Spinal cord (tissue), 10 donors: ENCODE data around the gene GDI1. TPM values are rescaled to one million over a fixed set of nuclear protein-coding genes. Genes with fewer than 3 reads are reported as not detected.
"Not testable (repeated sequence)": the region's sequence is repeated elsewhere in the genome, so short reads cannot be mapped to it uniquely, and the experiment has no call there.

Source experiments
- DNase-seq, 6 donors: peaks; one replicate each; pipeline versions ENCODE4 v3.0.0 to v3.0.0-alpha.2; 2013 to 2015; ENCODE audit warnings: low spot score in 6 of 6, low read depth in 4 of 6
- H3K27ac ChIP-seq: one replicate; pipeline ENCODE4 v1.5.1; 2013; ENCODE audit warnings: low read depth, low read length, control low read depth
- H3K27me3 ChIP-seq: one replicate; pipeline ENCODE4 v1.6.1; 2013; ENCODE audit warnings: low read length; ENCODE audit not compliant: control insufficient read depth, insufficient read depth
- H3K36me3 ChIP-seq: one replicate; pipeline ENCODE4 v1.6.1; 2013; ENCODE audit warnings: low read length; ENCODE audit not compliant: control insufficient read depth, insufficient read depth
- H3K4me1 ChIP-seq: one replicate; pipeline ENCODE4 v1.6.1; 2013; ENCODE audit warnings: low read length; ENCODE audit not compliant: control insufficient read depth, insufficient read depth
- H3K4me3 ChIP-seq: one replicate; pipeline ENCODE4 v1.5.1; 2013; ENCODE audit warnings: low read depth, low read length, control low read depth
- H3K9me3 ChIP-seq: one replicate; pipeline ENCODE4 v1.6.1; 2013; ENCODE audit warnings: low read length; ENCODE audit not compliant: control insufficient read depth, insufficient read depth
- WGBS: methylation state at CpG from one replicate; pipeline ENCODE4 v1.1.5; 2013; ENCODE audit warnings: missing lambda C conversion rate; ENCODE audit not compliant: insufficient coverage; 5-methylcytosine and 5-hydroxymethylcytosine counted together
- polyA plus RNA-seq, 2 donors: library from polyadenylated mRNA; unstranded; fragments of 120-200 nt; gene quantifications; one replicate each; pipeline ENCODE4 v1.2.1, GENCODE V29; 2013; ENCODE audit not compliant: insufficient read length in 2 of 2
- total RNA-seq, 2 donors: library from RNA; depleted of rRNA in 1 of 2; stranded (reverse); fragments of 120-200 nt in 1 of 2; fragments of >200 nt in 1 of 2; gene quantifications; one replicate each; pipeline versions ENCODE4 v1.2.3 to v1.2.4, GENCODE V29; 2013 to 2014
- donor health status: healthy.

The GDI1 gene
- total and polyA plus RNA-seq, 4 donors: 185 to 688 (median 434) TPM

DNA sequence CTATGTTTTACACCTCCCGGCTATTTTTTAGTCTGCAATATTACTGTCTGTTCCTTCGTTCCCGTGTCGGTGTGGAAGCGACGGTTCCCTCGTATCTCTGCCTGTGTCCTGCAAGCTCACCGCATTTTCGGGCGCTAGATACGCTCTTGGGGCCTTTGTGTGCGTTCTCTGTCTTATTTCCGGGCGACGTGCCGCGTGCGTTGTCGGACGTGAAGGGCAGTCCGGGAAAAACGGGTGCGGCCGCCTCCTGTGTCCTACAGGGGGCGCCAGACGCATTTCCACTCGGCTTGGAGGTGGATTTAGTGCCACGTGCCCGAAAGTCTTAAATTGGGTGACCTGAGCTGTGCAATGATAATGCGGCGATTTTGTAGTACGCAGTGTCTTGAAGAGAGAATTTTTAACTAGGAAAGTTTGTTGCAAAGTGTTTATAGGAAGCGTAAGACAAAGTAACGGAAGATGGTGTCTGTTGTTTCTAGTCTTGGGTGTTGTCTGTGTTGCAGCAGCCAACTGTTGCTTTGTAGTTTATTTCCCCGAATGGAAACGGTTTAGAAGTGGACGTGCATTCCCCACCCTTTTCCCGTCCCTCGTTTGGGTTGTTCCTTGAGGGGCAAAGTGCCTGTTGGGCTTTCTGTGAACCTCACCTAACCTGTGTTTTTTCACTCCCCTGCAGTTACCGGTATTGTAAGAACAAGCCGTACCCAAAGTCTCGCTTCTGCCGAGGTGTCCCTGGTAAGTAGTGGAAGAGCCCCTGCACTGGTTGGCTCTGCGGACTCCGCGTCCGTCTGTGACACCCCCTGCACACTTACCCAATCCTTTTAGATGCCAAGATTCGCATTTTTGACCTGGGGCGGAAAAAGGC, 38.1 kb upstream of the GDI1 start:
- WGBS: 24% methylated on average over 36 of the region's 49 CpGs
- no peaks in the 10 kb centered on the region for H3K27me3 ChIP-seq
- DNase-seq: peak in 3 of 6 donors; percentile 66 to 93 (median 92)

DNA sequence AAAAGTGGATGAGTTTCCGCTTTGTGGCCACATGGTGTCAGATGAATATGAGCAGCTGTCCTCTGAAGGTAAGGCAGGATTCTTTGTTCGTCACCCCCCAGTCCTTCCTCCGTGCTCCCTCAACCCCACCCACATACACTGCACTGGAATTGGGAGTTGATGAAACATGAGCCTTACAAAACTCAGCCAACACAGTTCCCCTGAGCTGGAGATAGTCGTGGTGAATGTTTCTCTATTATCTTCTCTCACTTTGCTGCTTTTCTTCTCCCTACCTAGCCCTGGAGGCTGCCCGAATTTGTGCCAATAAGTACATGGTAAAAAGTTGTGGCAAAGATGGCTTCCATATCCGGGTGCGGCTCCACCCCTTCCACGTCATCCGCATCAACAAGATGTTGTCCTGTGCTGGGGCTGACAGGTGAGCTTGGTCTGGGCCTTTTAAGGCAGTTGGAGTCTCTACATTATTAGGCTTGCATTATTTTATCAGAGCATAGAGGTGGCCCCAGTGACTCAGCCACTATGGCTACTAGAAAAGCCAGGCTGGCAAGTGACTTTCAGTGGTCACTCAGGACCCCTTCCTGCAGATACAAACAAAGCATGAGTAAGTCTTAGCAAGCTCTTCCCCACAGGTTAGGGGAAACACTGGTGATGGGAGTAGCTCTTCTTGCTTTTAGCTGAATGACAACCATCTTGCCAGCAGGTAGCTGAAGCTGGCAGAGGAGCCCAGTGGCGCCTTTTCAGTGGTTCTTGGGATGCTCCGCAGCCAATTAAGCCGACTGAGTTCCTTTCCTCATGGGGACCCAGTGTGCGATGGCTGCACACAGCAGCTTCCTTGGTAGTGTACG, 37.2 kb upstream of the GDI1 start:
- Histone ChIP-seq H3K27me3 (no peaks in the 10 kb centered on the region), H3K27ac (peak overlapping the region; percentile 47), H3K9me3 (no peaks in the 10 kb centered on the region), H3K36me3 (peaks cover 26% of the 10 kb centered on the region), H3K4me1 (peaks cover 24% of the 10 kb centered on the region), H3K4me3 (peak overlapping the region; percentile 96)
- no peak for DNase-seq
- 53% methylated on average over 3 of the region's 14 CpGs for WGBS

More for the DNA sequence above, 38.1 kb upstream of the GDI1 start:
- H3K36me3 ChIP-seq: peaks cover 26% of the 10 kb centered on the region
- peak overlapping the region; percentile 98 for H3K27ac ChIP-seq
- H3K9me3 ChIP-seq: no peaks in the 10 kb centered on the region
- peak overlapping the region; percentile 96 for H3K4me3 ChIP-seq
- H3K4me1 ChIP-seq: peaks cover 24% of the 10 kb centered on the region

DNA sequence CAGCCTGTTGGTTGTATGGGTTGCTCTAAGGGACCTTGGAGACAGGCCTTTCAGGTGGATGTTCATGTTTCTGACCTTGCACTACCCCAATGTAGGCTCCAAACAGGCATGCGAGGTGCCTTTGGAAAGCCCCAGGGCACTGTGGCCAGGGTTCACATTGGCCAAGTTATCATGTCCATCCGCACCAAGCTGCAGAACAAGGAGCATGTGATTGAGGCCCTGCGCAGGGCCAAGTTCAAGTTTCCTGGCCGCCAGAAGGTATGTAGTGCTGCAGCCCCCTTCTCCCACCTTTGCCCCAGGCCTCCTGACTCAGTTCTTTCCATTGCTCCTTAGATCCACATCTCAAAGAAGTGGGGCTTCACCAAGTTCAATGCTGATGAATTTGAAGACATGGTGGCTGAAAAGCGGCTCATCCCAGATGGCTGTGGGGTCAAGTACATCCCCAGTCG, 36.6 kb upstream of the GDI1 start:
- WGBS: 81% methylated on average over 3 of the region's 6 CpGs
- not testable (repeated sequence) for H3K27ac ChIP-seq, H3K9me3 ChIP-seq, H3K27me3 ChIP-seq, DNase-seq, H3K4me3 ChIP-seq
- H3K36me3 ChIP-seq: peaks cover 26% of the 10 kb centered on the region
- peaks cover 24% of the 10 kb centered on the region for H3K4me1 ChIP-seq

DNA sequence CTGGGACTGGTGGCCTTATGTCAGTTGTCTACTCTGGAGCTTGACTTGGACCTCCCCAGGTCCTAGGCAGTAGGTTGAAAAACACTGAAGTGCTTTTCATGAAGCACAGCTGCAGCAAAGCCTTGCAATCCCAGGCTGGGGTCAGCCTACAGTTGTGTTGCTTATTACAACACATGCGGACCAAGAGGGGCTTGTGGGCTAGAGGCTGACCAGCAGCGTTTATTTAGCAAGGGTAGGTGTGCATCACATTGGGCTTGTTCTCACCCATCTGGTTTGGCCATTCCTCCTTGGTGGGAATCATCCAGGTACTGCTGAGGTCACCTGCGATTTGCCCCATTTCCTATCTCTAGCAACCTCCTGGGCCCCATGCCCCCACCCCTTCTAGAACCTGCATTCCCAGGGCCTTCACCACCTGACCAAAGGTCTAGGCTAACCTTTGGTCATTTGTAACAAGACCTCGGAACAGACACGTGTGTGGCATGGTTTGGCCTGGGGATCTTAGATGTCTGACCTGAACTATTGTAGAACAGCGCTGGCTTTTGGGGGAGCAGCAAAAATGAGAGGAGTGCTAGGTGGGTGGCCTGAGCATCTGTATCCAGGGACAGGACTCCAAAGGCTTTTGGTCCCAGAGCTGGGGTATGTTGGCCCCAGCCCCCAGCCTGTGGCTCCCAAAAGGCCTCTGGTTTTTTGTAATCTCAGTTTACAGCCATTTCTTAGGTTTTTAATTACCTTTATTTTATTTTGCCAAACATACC, 35.7 kb upstream of the GDI1 start:
- no peaks in the 10 kb centered on the region for H3K9me3 ChIP-seq
- no peaks in the 10 kb centered on the region for H3K27me3 ChIP-seq
- WGBS: 75% methylated on average over 6 of the region's 6 CpGs
- peaks cover 24% of the 10 kb centered on the region for H3K4me1 ChIP-seq
- H3K27ac ChIP-seq: no peak overlapping the region
- no peak overlapping the region for H3K4me3 ChIP-seq
- no peak for DNase-seq
- peaks cover 26% of the 10 kb centered on the region for H3K36me3 ChIP-seq

DNA sequence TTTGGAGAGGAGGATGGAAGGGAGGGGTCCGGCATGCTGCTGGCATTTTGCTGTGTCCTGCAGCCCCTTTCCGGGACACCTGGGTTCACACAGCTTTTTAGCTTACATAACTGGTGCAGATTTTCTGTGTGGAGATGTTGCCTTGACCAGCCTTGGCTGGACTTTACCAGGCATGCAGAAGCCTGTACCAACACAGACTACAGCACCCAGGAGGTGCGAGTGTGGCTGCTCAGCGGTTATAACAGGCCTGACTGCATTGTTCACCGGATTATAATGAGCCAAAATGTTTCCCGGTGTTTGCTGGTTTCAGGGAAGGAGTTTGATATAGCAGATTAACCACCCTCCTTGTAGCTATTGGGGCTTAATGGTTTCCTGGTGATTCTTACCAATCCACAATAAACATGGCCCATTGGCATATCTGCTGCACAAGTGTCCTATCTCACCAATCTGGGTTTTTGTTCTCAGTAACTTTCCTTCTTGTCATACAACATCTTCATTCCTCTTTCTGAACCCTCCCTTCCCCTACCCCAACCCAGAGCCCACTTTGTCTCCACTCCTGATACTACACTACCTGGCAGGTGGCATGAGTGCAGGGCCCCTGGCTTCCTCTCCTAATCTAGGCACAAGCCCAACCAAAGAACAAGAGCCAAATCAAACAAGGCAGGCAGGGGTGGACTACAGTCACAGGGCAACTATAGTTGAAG, 34.9 kb upstream of the GDI1 start:
- H3K36me3 ChIP-seq: peaks cover 26% of the 10 kb centered on the region
- H3K4me1 ChIP-seq: peaks cover 21% of the 10 kb centered on the region
- no peaks in the 10 kb centered on the region for H3K9me3 ChIP-seq
- WGBS: 50% methylated on average over 1 of the region's 6 CpGs
- no peak overlapping the region for H3K4me3 ChIP-seq
- no peak for DNase-seq
- no peak overlapping the region for H3K27ac ChIP-seq
- H3K27me3 ChIP-seq: no peaks in the 10 kb centered on the region

DNA sequence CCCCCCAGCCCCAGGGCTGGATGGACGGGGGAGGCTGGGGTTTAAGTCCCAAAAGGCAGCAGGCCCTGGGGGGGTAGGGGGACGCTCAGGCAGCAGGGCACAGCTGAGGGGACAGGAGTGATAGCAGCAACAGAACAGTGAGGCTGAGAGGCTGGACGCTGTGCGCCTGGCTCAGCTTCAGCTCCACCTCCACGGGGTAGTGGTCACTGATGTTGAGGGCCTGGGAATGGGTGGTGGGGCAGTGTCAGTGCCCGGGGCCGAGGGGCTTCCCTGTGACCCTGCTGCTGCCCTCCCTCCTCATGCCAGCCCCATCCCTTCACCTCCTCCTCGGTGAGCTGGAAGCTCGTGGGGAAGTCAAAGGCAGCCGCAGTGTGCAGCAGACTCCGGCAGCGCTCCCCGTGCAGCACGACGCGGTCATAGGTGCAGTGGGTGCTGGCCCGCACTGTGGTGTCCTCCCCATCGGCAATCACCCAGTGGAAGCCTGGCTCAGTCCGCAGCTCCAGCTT, 34.3 kb upstream of the GDI1 start:
- H3K36me3 ChIP-seq: peaks cover 26% of the 10 kb centered on the region
- no peak for DNase-seq
- WGBS: 81% methylated on average over 14 of the region's 19 CpGs
- peaks cover 15% of the 10 kb centered on the region for H3K4me1 ChIP-seq
- H3K27ac ChIP-seq: no peak overlapping the region
- H3K4me3 ChIP-seq: no peak overlapping the region
- H3K27me3 ChIP-seq: no peaks in the 10 kb centered on the region
- no peaks in the 10 kb centered on the region for H3K9me3 ChIP-seq

DNA sequence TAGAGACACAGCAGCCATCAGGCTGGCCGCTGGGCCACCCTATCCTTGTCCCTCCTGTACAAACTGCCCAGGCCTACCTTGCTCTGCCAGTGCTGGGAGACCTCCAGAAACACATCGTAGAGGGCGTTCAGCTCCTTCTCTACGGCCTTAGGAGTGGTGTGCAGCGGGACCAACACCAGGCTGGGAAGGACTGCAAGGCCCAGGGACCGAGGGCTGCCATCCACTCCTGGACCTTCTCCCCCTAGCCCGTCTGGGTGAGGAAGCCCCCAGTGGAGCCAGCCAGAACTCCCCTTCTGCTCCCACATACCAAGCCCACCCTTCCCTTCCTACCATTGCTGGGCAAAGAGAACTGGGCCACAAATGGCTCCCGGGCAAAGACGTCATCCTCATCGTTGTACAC, 33.8 kb upstream of the GDI1 start:
- H3K9me3 ChIP-seq: no peaks in the 10 kb centered on the region
- peaks cover 26% of the 10 kb centered on the region for H3K36me3 ChIP-seq
- H3K27ac ChIP-seq: no peak overlapping the region
- DNase-seq: no peak
- WGBS: 84% methylated on average over 9 of the region's 10 CpGs
- no peak overlapping the region for H3K4me3 ChIP-seq
- H3K4me1 ChIP-seq: peaks cover 14% of the 10 kb centered on the region
- H3K27me3 ChIP-seq: no peaks in the 10 kb centered on the region

DNA sequence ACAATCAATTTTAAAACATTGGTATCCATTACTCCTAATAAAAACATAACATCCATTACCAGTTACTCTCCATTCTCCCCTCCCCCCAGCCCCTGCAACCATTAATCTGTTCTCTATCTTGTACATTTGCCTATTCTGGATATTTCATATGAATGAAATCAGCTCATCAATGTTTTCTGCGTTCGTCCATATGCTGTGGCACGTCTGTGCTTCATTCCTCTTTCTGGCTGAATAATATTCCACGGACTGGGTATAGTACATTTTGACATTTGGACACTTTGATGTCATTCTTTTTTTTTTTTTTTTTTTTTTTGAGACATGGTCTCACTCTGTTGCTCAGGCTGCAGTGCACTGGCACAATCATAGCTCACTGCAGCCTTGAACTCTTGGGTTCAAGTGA, 33.1 kb upstream of the GDI1 start:
- DNase-seq: no peak
- no peaks in the 10 kb centered on the region for H3K9me3 ChIP-seq
- no peaks in the 10 kb centered on the region for H3K27me3 ChIP-seq
- peaks cover 14% of the 10 kb centered on the region for H3K4me1 ChIP-seq
- no CpG with 5 or more reads among the region's 4 CpGs for WGBS
- H3K27ac ChIP-seq: no peak overlapping the region
- H3K4me3 ChIP-seq: no peak overlapping the region
- peaks cover 26% of the 10 kb centered on the region for H3K36me3 ChIP-seq
